K562 (cell line): ENCODE results near the gene KLHL24. TPM values are rescaled to one million over a fixed set of nuclear protein-coding genes. Genes with fewer than 3 reads are reported as not detected.

Experiments used
- ATAC-seq: fragments of 200-7000 bp; cut with Tn5 transposase; 3 replicates; pipeline ENCODE4 v1.9.1; 2020; ENCODE audit warnings: moderate library complexity
- BruUV-seq: library from RNA; stranded (reverse); fragments of 400-500 nt; replicated peaks from 2 replicates; lab custom pipeline; 2021; lab: Mats Ljungman, UMichigan
- CTCF ChIA-PET: fragments of 300-600 bp; formaldehyde crosslinking; extraction: SDS; loops from one replicate; lab custom pipeline; 2021; ENCODE audit warnings: low intra/inter-chr PET ratio; lab: Yijun Ruan, JAX
- POLR2A ChIA-PET: fragments of 300-600, 350-650 bp; sonication (Branson Sonifier 250); formaldehyde crosslinking; extraction: SDS; loops from one replicate; lab custom pipeline; 2021; ENCODE audit warnings: antibody characterized with exemption, inconsistent platforms; lab: Yijun Ruan, JAX
- DNase-seq, 4 experiments: peaks; one replicate each; pipeline versions ENCODE4 v3.0.0 to v3.0.0-alpha.2; 2011 to 2018; ENCODE audit warnings: low spot score in 3 of 4, mixed read lengths in 3 of 4; ENCODE audit errors: extremely low read depth in 1 of 4
- FAIRE-seq: peaks from 2 replicates; lab custom pipeline; 2011; peaks lifted over from hg19 to GRCh38; lab: Jason Lieb, UNC
- H2AFZ ChIP-seq: 2 replicates; pipeline ENCODE4 v1.6.0; 2011; ENCODE audit warnings: low read depth, low read length, control low read depth, inconsistent platforms
- H3K27ac ChIP-seq: fragments of 200-600 bp; 3 replicates; pipeline ENCODE4 v1.8.0; 2011; ENCODE audit warnings: low read depth, mild to moderate bottlenecking, control low read depth, inconsistent platforms, low read length, moderate library complexity, mixed read lengths; ENCODE audit errors: extremely low read depth
- H3K27me3 ChIP-seq, 2 experiments: fragments of 300-600 bp in 1 of 2; 2 replicates in 1 of 2; 3 replicates in 1 of 2; pipeline versions ENCODE4 v1.6.0 to v1.8.0; 2011; ENCODE audit warnings: inconsistent platforms in 2 of 2, low read length in 2 of 2, mild to moderate bottlenecking in 1 of 2, mixed read lengths in 1 of 2, moderate library complexity in 1 of 2; ENCODE audit not compliant: control insufficient read depth in 2 of 2, insufficient read depth in 2 of 2
- H3K36me3 ChIP-seq: fragments of 300-600 bp; 3 replicates; pipeline ENCODE4 v1.8.0; 2011; ENCODE audit warnings: mild to moderate bottlenecking, low read length, inconsistent platforms; ENCODE audit not compliant: control insufficient read depth, insufficient read depth
- H3K4me1 ChIP-seq, 2 experiments: fragments of 200-600 bp in 1 of 2; replicated peaks in 1 of 2; 2 replicates in 1 of 2; 3 replicates in 1 of 2; pipeline versions ENCODE4 v1.5.1 to v1.8.0; 2011; ENCODE audit warnings: inconsistent platforms in 2 of 2, low read length in 2 of 2, mild to moderate bottlenecking in 1 of 2, mixed read lengths in 1 of 2, moderate library complexity in 1 of 2; ENCODE audit not compliant: control insufficient read depth in 2 of 2, insufficient read depth in 2 of 2
- H3K4me2 ChIP-seq: 2 replicates; pipeline ENCODE4 v1.6.1; 2011; ENCODE audit warnings: low read length, control low read depth, inconsistent platforms, mixed read lengths; ENCODE audit not compliant: insufficient read depth
- H3K4me3 ChIP-seq: fragments of 200-600 bp; sonication (generic), shearing (Covaris generic); 2 replicates; pipeline ENCODE4 v1.5.1; 2016; ENCODE audit warnings: control low read depth, inconsistent platforms
- H3K79me2 ChIP-seq: fragments of 200-600 bp; 3 replicates; pipeline ENCODE4 v1.8.0; 2011; ENCODE audit warnings: low read length, inconsistent platforms; ENCODE audit not compliant: control insufficient read depth, insufficient read depth
- H3K9ac ChIP-seq, 2 experiments: 2 replicates each; pipeline versions ENCODE4 v1.6.0 to v1.6.1; 2011; ENCODE audit warnings: low read depth in 2 of 2, low read length in 2 of 2, control low read depth in 1 of 2, inconsistent platforms in 1 of 2, mild to moderate bottlenecking in 1 of 2, mixed read lengths in 1 of 2; ENCODE audit not compliant: insufficient read depth in 1 of 2
- H3K9me1 ChIP-seq: one replicate; pipeline ENCODE4 v1.6.0; 2011; ENCODE audit warnings: inconsistent platforms, mild to moderate bottlenecking, low read length, moderate library complexity; ENCODE audit not compliant: control insufficient read depth, insufficient read depth
- H3K9me3 ChIP-seq: replicated peaks from 2 replicates; pipeline ENCODE4 v1.5.1; 2011; ENCODE audit warnings: low read depth, low read length, inconsistent platforms; ENCODE audit not compliant: control insufficient read depth, insufficient read depth
- H4K20me1 ChIP-seq: replicated peaks from 2 replicates; pipeline ENCODE4 v1.6.1; 2011; ENCODE audit warnings: low read length, inconsistent platforms, mixed read lengths; ENCODE audit not compliant: control insufficient read depth, insufficient read depth
- ATF4 ChIP-seq: fragments of 450-650 bp; formaldehyde crosslinking; IDR thresholded peaks from 2 replicates; pipeline ENCODE4 v1.4.0; 2022; ENCODE audit warnings: mild to moderate bottlenecking, moderate library complexity
- POLR2B ChIP-seq: fragments of 450-650 bp; IDR thresholded peaks from 2 replicates; pipeline ENCODE4 v1.6.1; 2018; ENCODE audit warnings: low read depth; ENCODE audit not compliant: partially characterized antibody
- RAD21 ChIP-seq, 2 experiments: fragments of 250-450 bp in 1 of 2; fragments of 450-650 bp in 1 of 2; sonication (Bioruptor Pico) in 1 of 2; formaldehyde crosslinking in 1 of 2; IDR thresholded peaks in 1 of 2; conservative IDR thresholded peaks in 1 of 2; 2 replicates each; pipeline versions ENCODE4 v1.4.0 to v1.8.0; 2020 to 2022; ENCODE audit warnings: mild to moderate bottlenecking in 2 of 2, moderate library complexity in 1 of 2
- SRSF7 ChIP-seq: fragments of 200-400 bp; formaldehyde crosslinking; optimal IDR thresholded peaks from 2 replicates; pipeline ENCODE3; 2017; ENCODE audit warnings: mild to moderate bottlenecking, low read depth, low read length
- TFAP4 ChIP-seq: sonication (generic); formaldehyde crosslinking; IDR thresholded peaks from 2 replicates; pipeline ENCODE4 v1.8.0; 2022; ENCODE audit warnings: missing genetic modification reagents, mild to moderate bottlenecking, moderate library complexity, borderline replicate concordance
- ZBTB40 ChIP-seq, 2 experiments: fragments of 450-650 bp in 1 of 2; sonication (generic) in 1 of 2; formaldehyde crosslinking in 1 of 2; IDR thresholded peaks; 2 replicates each; pipeline versions ENCODE4 v1.7.1 to v1.9.0; 2016 to 2022; ENCODE audit warnings: inconsistent platforms in 1 of 2, mild to moderate bottlenecking in 1 of 2, missing genetic modification reagents in 1 of 2
- ZNF561 ChIP-seq: fragments of 450-650 bp; formaldehyde crosslinking; conservative IDR thresholded peaks from 2 replicates; pipeline ENCODE4 v1.4.0; 2020; ENCODE audit warnings: mild to moderate bottlenecking, moderate library complexity
- WGBS: fragments of 100-300 bp; shearing (Covaris generic); methylation state at CpG from one replicate; pipeline ENCODE4 v1.1.6; 2016; ENCODE audit warnings: low coverage, mixed read lengths; ENCODE audit not compliant: insufficient coverage; ENCODE audit errors: missing lambda C conversion rate; 5-methylcytosine and 5-hydroxymethylcytosine counted together
- in situ Hi-C: fragments of 300-500 bp; cut with MboI; formaldehyde crosslinking; loops from 4 replicates; pipeline ENCODE4 v1.15.0; 2018; ENCODE audit warnings: inconsistent platforms, mixed read lengths
- intact Hi-C: fragments of 100-400 bp; cut with micrococcal nuclease; formaldehyde crosslinking; loops from 2 replicates; pipeline ENCODE4 v1.14.2; 2022
- polyA plus RNA-seq, 8 experiments: library from polyadenylated mRNA; depleted of rRNA in 4 of 8; stranded (reverse) in 5 of 8; unstranded in 3 of 8; fragments of >200 nt; fragmentation: Nextera tagmentation in 2 of 8; fragmentation: Illumina TruSeq in 1 of 8; extraction: Ambion mirVana in 2 of 8; extraction: Trizol in 1 of 8; gene quantifications; 2 replicates each; pipeline versions ENCODE4 v1.2.1 to v1.2.3, GENCODE V29; 2011 to 2014; ENCODE audit warnings: inconsistent platforms in 1 of 8, missing spikeins in 1 of 8
- total RNA-seq, 7 experiments: library from RNA; depleted of rRNA in 6 of 7; stranded (reverse); fragments of >200 nt in 6 of 7; fragmentation: Illumina TruSeq in 2 of 7; extraction: Trizol in 2 of 7; gene quantifications; 2 replicates each; pipeline versions ENCODE4 v1.2.1 to v1.2.3, GENCODE V29; 2011 to 2021; ENCODE audit warnings: low replicate concordance in 1 of 7

The KLHL24 gene
- total and polyA plus RNA-seq, 9 of the 15 experiments (the other 6 are each of a cell fraction or from before 2014, with no cell fraction given): 3.3 to 21.2 (median 14.2) TPM

GRCh38 chr3:183620252-183620628 lies 15.2 kb upstream of the KLHL24 start:
- in situ Hi-C loops (no loop called here), intact Hi-C loops (no loop called here)
- ATAC-seq (no peak), FAIRE-seq (no peak), DNase-seq (no peak)
- ChIA-PET CTCF (no interaction called here), POLR2A (no interaction called here)
- H3K4me3 ChIP-seq: no peak overlapping the region
- peaks cover 0 to 2% of the 10 kb centered on the region in 2 experiments; a peak in 1 of 5 replicates for H3K27me3 ChIP-seq
- H3K4me2 ChIP-seq: no peak overlapping the region
- no peaks in the 10 kb centered on the region for H3K9me1 ChIP-seq
- H3K79me2 ChIP-seq: no peaks in the 10 kb centered on the region
- peaks cover 4 to 5% of the 10 kb centered on the region in 2 experiments; a peak in 3 of 5 replicates for H3K4me1 ChIP-seq
- BruUV-seq: no TSS peak
- H4K20me1 ChIP-seq: no peaks in the 10 kb centered on the region
- H3K9ac ChIP-seq: no peak overlapping the region
- 4% methylated on average over 1 of the region's 1 CpG for WGBS
- H3K9me3 ChIP-seq: no peaks in the 10 kb centered on the region
- no peaks in the 10 kb centered on the region for H3K36me3 ChIP-seq
- H2AFZ ChIP-seq: no peak overlapping the region
- H3K27ac ChIP-seq: no peak overlapping the region
- TF ChIP-seq RAD21 (CRISPR knock-in tag; conservative IDR thresholded peaks at IDR 0.05 in 1 of 2, IDR thresholded peaks at IDR 0.05 in 1 of 2) (no peak), ZNF561 (CRISPR knock-in tag) (no peak), ATF4 (CRISPR knock-in tag) (no peak), POLR2B (no peak), SRSF7 (no peak), ZBTB40 (IDR thresholded peaks at IDR 0.05) (no peak), ZBTB40 (CRISPR knock-in tag; IDR thresholded peaks at IDR 0.05) (no peak), TFAP4 (CRISPR knock-in tag) (no peak)
